Retina (tissue), 1 donor: ENCODE measurements around the gene FUOM.
A peak's percentile ranks its signal among the peaks of the same experiment; 100 is the strongest.
"Not testable (repeated sequence)": the region's sequence is repeated elsewhere in the genome, so short reads cannot be mapped to it uniquely, and the experiment has no call there.

Experiments
- DNase-seq: peaks from one replicate; pipeline ENCODE4 v3.0.0-alpha.2; 2016

Gene FUOM

DNA sequence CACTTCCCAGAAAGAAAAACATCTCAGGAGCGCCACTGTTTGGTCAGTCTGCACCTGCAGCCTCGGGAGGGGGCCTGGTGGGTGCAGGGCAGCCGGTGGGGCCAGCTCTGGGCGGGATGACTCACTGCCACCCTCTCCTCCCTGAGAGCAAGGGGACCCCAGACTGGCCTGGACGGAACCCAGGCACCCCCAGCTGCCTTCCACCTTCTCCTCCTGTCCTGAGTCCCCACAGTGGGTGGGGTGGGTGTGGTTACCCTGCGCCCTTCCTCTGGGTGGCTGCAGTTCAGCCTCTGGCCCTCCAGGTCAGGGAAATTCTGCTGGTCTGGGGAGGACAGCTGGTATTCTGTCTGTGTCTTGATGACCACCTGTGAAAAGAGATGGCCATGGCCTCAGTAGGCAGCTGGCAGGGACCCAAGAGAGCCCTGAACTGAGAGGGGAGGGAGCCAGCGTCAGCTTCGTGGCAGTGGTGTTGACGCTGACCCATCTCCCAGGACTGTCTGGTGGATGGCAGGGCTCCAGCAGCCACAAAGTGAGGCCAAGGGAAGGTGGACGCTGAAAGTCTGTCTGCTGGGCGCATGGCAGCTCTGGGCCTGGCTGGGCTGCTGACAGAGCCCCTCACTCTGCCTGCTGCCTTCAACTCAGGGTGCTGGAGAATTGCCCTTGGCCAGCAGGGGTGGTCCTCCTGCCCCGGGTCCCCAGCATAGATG is 30.0 kb downstream of the FUOM start:
- no peak for DNase-seq

GRCh38 chr10:133326745-133327650 is 30.8 kb downstream of the FUOM start:
- DNase-seq: no peak

- no peak for DNase-seq
Observed at GRCh38 chr10:133326223-133326551, 31.6 kb downstream of the FUOM start.

GRCh38 chr10:133325440-133326222 is 32.2 kb downstream of the FUOM start:
- peak; percentile 69 for DNase-seq

GRCh38 chr10:133324857-133325260 is 33.0 kb downstream of the FUOM start:
- peak; percentile 47 for DNase-seq

DNA sequence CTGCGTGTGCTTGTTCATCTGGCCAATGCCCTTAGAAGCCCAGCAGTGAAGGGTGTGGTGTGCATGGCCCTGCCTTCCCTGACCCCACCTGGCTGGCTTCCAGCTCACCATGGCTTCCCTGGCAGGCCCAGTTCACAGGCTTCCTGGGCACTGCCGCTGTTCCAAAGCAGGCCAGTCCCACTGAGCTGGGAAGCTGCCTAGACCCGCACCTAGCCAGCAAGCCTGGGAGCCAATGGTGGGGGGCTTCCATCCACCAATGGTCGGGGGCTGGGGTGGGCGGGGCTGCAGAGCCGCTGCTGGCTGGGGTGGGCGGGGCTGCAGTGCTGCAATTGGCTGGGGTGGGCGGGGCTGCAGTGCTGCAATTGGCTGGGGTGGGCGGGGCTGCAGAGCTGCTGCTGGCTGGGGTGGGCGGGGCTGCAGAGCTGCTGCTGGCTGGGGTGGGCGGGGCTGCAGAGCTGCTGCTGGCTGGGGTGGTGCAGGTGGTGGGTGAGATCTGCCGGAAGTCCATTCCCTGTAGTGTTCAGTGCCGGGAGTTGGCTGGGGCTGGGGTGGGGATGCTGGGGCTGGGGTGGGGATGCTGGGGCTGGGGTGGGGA is 33.5 kb downstream of the FUOM start:
- peak; percentile 50 for DNase-seq

DNA sequence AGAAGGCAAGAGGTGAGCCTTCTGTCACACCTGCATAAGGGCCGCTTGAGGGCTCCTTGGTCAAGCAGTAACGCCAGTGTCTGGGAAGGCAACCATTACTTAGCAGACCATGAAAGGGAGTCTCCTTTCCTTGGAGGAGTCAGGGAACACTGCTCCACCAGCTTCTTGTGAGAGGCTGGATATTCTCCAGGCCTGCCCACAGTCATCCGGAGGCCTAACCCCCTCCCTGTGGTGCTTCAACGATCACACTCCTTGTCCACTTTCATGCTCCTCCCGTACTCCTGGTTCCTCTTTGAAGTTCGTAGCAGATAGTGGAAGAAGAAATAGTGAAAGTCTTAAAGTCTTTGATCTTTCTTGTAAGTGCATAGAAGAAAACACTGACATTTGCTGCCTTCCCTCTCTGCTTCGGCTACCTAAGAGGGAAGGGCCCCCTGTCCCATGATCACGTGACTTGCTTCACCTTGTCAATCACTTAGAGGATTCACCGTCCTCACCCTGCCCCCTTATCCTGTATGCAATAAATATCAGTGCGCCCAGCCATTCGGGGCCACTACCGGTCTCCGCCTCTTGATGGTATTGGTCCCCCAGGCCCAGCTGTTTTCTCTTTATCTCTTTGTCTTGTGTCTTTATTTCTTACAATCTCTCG is 35.6 kb downstream of the FUOM start:
- not testable (repeated sequence) for DNase-seq

GRCh38 chr10:133320852-133321422 is 36.9 kb downstream of the FUOM start:
- DNase-seq: not testable (repeated sequence)

DNA sequence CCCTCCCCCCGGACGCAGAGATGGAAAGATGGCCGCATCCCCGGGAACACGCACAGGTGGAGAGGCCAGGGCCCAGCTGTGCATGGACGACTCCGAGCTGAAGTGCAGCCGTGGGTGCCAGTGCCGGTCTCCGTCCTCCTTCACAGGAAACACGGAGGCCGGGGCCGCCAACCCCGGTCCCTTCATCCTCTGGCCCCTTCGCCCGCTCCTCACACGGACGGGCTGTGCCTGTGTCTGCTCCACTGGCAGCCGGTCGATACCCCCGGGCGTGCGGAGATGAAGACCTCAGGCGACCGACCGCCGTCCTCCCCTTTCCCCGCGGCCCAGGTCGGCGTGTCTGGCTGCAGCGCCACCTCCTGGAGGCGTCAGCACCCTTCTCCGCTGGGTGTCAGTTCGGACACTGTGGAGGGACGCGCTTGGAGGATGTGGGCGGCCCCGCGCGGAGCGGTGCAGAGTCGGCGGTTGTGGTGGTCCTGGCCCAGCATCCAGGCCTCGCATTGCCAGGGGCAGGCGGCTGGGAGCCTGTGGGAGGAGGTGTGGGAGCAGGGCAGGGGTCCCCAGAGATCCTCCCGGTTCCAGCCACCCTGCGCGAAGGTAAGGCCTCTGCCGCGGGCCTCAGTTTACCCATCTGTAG is 39.2 kb downstream of the FUOM start:
- peak; percentile 94 for DNase-seq

DNA sequence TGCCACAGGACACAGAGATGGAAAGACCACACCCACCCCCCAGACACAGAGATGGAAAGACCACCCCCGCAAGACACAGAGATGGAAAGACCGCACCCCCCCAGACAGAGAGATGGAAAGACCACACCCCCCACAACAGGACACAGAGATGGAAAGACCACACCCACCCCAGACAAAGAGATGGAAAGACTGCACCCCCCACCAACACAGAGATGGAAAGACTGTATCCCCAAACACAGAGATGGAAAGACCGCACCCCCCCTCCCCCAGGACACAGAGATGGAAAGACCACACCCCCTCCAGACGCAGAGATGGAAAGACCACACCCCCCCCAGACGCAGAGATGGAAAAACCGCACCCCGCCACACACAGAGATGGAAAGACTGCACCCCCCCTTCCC is 41.1 kb downstream of the FUOM start:
- DNase-seq: no peak

DNA sequence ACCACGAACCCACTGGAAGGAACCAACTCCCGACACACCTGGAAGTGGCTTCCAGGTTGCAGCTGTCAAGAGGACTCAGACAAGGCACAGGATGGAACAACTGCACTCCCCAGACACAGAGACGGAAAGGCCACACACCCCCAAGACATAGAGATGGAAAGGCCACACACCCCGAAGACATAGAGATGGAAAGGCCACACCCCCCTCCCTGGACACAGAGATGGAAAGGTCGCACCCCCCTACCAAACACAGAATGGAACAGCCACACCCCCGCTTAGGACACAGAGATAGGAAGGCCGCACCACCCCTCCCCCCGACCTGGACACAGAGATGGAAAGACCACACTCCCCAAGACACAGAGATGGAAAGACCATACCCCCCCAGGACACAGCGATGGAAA is 41.6 kb downstream of the FUOM start:
- no peak for DNase-seq

- no peak for DNase-seq
Observed at GRCh38 chr10:133315847-133316246, 42.0 kb downstream of the FUOM start.

- DNase-seq: no peak
Observed at GRCh38 chr10:133314911-133315310, 42.9 kb downstream of the FUOM start.

DNA sequence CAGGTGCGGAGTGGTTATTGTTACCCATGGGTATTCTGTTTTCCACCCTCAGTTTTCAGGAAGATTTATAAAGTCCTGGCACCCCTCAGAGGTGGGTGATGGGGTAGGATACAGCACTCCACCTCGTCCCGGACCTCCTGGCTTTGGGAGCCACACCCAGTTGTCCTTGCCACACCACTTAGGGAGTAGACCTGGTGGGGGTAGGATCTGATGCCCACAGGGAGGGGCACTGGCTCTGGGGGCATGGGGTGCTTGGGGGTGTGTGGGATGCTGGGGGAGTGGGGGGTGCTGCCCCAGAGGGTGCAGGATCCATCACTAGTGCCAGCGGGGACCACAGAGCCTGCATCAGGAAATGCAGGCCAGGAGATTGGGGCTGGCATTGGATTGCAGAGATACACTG is 44.6 kb downstream of the FUOM start:
- no peak for DNase-seq

- DNase-seq: no peak
Observed at GRCh38 chr10:133312769-133313145, 45.1 kb downstream of the FUOM start.

DNA sequence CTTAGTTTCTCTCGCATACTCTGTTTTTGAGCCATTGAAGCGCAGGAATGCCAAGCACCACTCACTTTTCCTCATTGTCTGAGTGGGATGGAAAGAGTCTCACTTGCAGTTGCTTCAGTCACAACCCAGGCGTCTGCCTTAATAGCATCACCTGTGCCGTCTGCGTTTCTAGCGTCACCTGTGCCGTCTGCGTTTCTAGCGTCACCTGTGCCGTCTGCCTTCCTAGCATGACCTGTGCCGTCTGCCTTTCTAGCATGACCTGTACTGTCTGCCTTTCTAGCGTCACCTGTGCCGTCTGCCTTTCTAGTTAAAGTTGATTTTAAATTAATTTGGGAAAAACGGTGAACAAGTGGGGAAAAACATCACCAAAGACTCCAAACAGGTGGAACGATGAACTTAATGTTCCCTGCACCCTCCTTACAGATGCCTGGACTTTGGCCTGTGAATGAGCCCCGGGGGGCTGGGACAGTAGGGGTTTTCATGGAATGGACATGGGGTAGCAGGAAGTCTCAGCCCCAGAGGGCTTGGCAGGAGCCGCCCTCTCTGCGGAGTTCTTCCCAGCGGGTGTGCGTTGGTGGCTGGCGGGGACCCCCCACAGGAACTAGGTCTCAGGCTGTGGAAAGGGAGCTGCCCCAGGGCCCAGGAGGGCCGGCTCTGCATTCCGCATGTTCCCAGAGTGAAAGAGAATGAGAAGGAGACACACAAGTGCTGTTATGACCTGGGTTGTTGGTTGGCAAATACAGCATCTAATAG is 45.6 kb downstream of the FUOM start:
- no peak for DNase-seq

- DNase-seq: no peak
Observed at GRCh38 chr10:133311570-133311969, 46.2 kb downstream of the FUOM start.

- DNase-seq: no peak
Observed at GRCh38 chr10:133310789-133311188, 47.0 kb downstream of the FUOM start.

GRCh38 chr10:133310399-133310755 is 47.4 kb downstream of the FUOM start:
- DNase-seq: no peak

DNA sequence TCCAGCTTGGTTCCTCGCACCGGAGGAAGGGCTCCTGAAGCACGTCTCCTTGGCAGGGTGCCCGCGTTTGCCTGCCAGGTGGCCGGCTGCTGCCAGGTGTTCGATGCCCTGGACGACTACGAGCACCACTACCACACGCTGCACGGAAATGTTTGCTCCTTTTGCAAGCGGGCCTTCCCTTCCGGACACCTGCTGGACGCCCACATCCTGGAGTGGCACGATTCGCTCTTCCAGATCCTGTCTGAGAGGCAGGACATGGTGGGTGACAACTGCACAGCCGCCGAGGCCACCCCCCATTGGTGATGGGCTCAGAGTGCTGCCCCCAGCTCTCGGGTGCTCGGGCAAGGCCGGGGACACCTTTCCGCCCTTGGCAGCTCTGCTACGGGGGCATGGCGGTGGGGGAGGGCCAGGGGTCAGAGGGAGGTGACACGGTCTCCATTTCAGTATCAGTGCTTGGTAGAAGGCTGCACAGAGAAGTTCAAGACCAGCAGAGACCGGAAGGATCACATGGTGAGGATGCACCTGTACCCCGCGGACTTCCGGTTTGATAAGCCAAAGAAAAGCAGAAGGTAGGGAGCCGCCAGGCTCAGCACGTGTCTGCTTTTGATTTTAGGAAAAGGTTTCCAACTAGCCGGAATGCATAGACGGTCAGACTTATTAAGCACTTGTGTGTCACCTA is 48.0 kb downstream of the FUOM start:
- no peak for DNase-seq
